GM06990 (cell line): ENCODE results near the gene ANO1.

Experiments
- DNase-seq: peaks from one replicate; pipeline ENCODE4 v3.0.0-alpha.2; 2011; ENCODE audit not compliant: insufficient read length; ENCODE audit errors: extremely low read depth
- H3K27me3 ChIP-seq: replicated peaks from 2 replicates; pipeline ENCODE4 v1.6.0; 2011; ENCODE audit warnings: low read length; ENCODE audit not compliant: control insufficient read depth, insufficient read depth
- H3K36me3 ChIP-seq: 2 replicates; pipeline ENCODE4 v1.5.1; 2011; ENCODE audit warnings: low read length; ENCODE audit not compliant: control insufficient read depth, insufficient read depth
- H3K4me3 ChIP-seq: replicated peaks from 2 replicates; pipeline ENCODE4 v1.5.1; 2011; ENCODE audit warnings: low read depth, mild to moderate bottlenecking, control low read depth, low read length
- CTCF ChIP-seq: IDR thresholded peaks from 2 replicates; pipeline ENCODE4 v1.5.1; 2011; ENCODE audit warnings: low read length, control low read depth, mild to moderate bottlenecking, inconsistent platforms; ENCODE audit not compliant: insufficient read depth, poor library complexity, severe bottlenecking

ANO1 gene

GRCh38 chr11:70145071-70145470 lies 67.0 kb downstream of the ANO1 start:
- Histone ChIP-seq H3K36me3 (no peaks in the 10 kb centered on the region), H3K27me3 (no peaks in the 10 kb centered on the region; the same call in 1 of the 2 replicates), H3K4me3 (no peak overlapping the region)
- no peak for DNase-seq
- TF ChIP-seq CTCF: no peak

GRCh38 chr11:70145841-70146240 lies 67.7 kb downstream of the ANO1 start:
- no peaks in the 10 kb centered on the region for H3K36me3 ChIP-seq
- H3K27me3 ChIP-seq: no peaks in the 10 kb centered on the region; the same call in 1 of the 2 replicates

DNA sequence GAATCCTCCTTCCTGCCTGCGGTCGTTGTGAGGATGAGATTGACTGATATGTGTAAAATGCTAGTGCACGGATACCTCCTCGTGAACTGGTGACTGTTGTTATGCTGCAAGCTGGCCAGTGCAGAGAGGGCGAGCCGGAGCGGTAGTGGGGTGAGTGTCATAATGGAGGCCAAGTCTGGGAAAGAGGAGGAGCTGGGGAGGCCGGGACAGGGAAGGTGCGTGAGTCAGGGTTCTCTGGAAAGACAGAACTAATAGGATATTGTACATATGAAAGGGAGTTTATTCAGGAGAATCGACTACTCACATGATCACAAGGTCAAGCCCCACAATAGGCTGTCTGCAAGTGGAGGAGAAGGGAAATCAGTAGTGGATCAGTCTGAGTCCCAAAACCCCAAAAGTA lies 68.2 kb downstream of the ANO1 start:
- TF ChIP-seq CTCF: no peak
- no peaks in the 10 kb centered on the region; the same call in 1 of the 2 replicates for H3K27me3 ChIP-seq
- no peak for DNase-seq
- H3K4me3 ChIP-seq: no peak overlapping the region
- no peaks in the 10 kb centered on the region for H3K36me3 ChIP-seq

More at GRCh38 chr11:70145841-70146240, 67.7 kb downstream of the ANO1 start:
- DNase-seq: no peak
- no peak overlapping the region for H3K4me3 ChIP-seq
- no peak for TF ChIP-seq CTCF

DNA sequence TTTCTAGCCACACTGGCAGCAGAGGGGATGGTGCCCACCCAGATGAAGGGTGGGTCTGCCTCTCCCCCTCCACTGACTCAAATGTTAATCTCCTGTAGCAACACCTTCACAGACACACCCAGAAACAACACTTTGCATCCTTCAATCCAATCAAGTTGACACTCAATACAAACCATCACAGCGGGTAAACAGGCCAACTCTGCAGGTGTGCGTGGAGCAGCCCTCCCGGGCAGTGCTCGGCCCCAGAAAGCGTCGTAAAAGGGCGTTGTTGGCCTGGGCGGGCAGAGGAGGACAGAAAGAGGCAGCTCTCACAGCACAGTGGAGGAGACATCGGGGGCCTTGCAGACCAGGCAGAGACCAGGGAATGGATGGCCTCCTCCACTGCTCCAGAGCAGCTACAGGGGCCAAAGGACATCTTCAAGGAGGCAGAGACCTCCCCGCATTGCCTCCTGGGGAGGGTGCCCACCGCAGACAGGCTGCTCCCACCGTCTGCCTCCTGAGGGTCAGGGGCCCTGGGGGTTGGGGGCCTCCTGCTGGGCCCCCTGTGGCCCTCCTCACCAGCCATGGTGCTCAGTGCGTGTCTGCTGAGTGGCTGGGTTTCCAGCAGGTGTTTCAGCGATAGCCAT lies 68.9 kb downstream of the ANO1 start:
- no peak overlapping the region for H3K4me3 ChIP-seq
- no peak for DNase-seq
- H3K27me3 ChIP-seq: no peaks in the 10 kb centered on the region; the same call in 1 of the 2 replicates
- no peak for TF ChIP-seq CTCF
- no peaks in the 10 kb centered on the region for H3K36me3 ChIP-seq

- no peak for DNase-seq
- no peak for TF ChIP-seq CTCF
- Histone ChIP-seq H3K27me3 (no peaks in the 10 kb centered on the region; the same call in 1 of the 2 replicates), H3K4me3 (no peak overlapping the region), H3K36me3 (no peaks in the 10 kb centered on the region)
Observed at GRCh38 chr11:70147668-70148067, 69.6 kb downstream of the ANO1 start.

DNA sequence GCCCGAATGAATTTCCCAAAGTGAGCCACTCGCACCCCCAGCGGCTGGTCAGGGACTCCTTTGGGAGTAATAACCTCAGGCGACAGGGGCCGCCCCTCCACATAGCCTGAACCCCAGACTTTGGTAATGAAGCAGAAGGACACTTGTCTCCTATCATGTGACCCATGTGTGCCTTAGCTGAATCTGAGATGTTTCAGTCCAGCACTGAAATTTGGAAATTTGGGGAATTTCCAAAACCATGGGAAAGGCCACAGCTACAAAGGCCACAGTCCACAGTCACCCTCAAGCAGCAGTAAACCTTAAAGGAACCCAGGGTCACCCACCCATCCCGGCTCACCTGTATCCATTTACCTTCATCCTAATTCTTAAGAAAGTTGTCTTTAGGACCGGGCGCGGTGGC lies 73.6 kb downstream of the ANO1 start:
- H3K36me3 ChIP-seq: no peaks in the 10 kb centered on the region
- TF ChIP-seq CTCF: no peak
- H3K4me3 ChIP-seq: no peak overlapping the region
- DNase-seq: no peak
- no peaks in the 10 kb centered on the region; the same call in 1 of the 2 replicates for H3K27me3 ChIP-seq
